ENCODE results near the gene CDH23. TPM values are rescaled to one million over a fixed set of nuclear protein-coding genes. Genes with fewer than 3 reads are reported as not detected.

CDH23 gene
- total and polyA plus RNA-seq, 10 of the 15 experiments (the other 5 are each of a cell fraction or from before 2014, with no cell fraction given), result 0.09 to 0.40 (median 0.15) TPM; not detected in 1

GRCh38 chr10:71661060-71661622 is 264.4 kb downstream of the CDH23 start:
- Histone ChIP-seq H3K9me3 (replicated peaks; ENCODE audit: control insufficient read depth, insufficient read depth, low read length) (no peaks in the 10 kb centered on the region), H3K9ac (ENCODE audit: control insufficient read depth, insufficient read depth, low read length) (no peak overlapping the region), H3K27me3 (replicated peaks in 1 of 2; ENCODE audit: control insufficient read depth in 2 of 2, insufficient read depth in 2 of 2, low read length in 1 of 2) (no peaks in the 10 kb centered on the region; a peak in 2 of 4 replicates), H3K4me2 (ENCODE audit: control insufficient read depth, insufficient read depth) (no peak overlapping the region), H3K79me2 (ENCODE audit: control insufficient read depth, insufficient read depth, low read length) (no peaks in the 10 kb centered on the region), H3K4me3 (no peak overlapping the region), H3K4me1 (ENCODE audit: control insufficient read depth, insufficient read depth, low read length) (no peaks in the 10 kb centered on the region), H2AFZ (ENCODE audit: control insufficient read depth, low read depth, low read length) (no peak overlapping the region), H3K27ac (ENCODE audit: control insufficient read depth, insufficient read depth) (no peak overlapping the region), H3K36me3 (ENCODE audit: control insufficient read depth in 2 of 2, insufficient read depth in 2 of 2, low read length in 1 of 2) (no peaks in the 10 kb centered on the region), H4K20me1 (ENCODE audit: control insufficient read depth, insufficient read depth) (no peaks in the 10 kb centered on the region)
- ChIA-PET RAD21 (ENCODE audit: unreplicated experiment) (no interaction called here), CTCF (no interaction called here), SMC1A (ENCODE audit: uncharacterized antibody, unreplicated experiment) (no interaction called here), POLR2A (no interaction called here)
- FAIRE-seq, result no peak
- BruUV-seq (replicated peaks), result no TSS peak
- in situ Hi-C loops (cut with MboI) (no loop called here), intact Hi-C loops (cut with micrococcal nuclease; ENCODE audit: unreplicated experiment) (no loop called here)
- no peak for ATAC-seq
- TF ChIP-seq MXI1 (IDR thresholded peaks at IDR 0.05; ENCODE audit: low read depth, low read length) (no peak), SPI1 (IDR thresholded peaks at IDR 0.05; ENCODE audit: borderline replicate concordance, insufficient read depth, low read depth, low read length) (no peak), ZZZ3 (IDR thresholded peaks at IDR 0.05; ENCODE audit: control insufficient read depth, insufficient read length, low read depth) (no peak), RB1 (IDR thresholded peaks at IDR 0.05; ENCODE audit: borderline replicate concordance) (no peak), ZNF24 (IDR thresholded peaks at IDR 0.05) (no peak), ZBTB40 (IDR thresholded peaks at IDR 0.05; ENCODE audit: borderline replicate concordance) (no peak)
- TF ChIP-seq, protein P1, sequence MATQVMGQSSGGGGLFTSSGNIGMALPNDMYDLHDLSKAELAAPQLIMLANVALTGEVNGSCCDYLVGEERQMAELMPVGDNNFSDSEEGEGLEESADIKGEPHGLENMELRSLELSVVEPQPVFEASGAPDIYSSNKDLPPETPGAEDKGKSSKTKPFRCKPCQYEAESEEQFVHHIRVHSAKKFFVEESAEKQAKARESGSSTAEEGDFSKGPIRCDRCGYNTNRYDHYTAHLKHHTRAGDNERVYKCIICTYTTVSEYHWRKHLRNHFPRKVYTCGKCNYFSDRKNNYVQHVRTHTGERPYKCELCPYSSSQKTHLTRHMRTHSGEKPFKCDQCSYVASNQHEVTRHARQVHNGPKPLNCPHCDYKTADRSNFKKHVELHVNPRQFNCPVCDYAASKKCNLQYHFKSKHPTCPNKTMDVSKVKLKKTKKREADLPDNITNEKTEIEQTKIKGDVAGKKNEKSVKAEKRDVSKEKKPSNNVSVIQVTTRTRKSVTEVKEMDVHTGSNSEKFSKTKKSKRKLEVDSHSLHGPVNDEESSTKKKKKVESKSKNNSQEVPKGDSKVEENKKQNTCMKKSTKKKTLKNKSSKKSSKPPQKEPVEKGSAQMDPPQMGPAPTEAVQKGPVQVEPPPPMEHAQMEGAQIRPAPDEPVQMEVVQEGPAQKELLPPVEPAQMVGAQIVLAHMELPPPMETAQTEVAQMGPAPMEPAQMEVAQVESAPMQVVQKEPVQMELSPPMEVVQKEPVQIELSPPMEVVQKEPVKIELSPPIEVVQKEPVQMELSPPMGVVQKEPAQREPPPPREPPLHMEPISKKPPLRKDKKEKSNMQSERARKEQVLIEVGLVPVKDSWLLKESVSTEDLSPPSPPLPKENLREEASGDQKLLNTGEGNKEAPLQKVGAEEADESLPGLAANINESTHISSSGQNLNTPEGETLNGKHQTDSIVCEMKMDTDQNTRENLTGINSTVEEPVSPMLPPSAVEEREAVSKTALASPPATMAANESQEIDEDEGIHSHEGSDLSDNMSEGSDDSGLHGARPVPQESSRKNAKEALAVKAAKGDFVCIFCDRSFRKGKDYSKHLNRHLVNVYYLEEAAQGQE (IDR thresholded peaks at IDR 0.05; ENCODE audit: low read depth, low read length), result no peak
- WGBS (ENCODE audit: insufficient coverage, insufficient replicate concordance, low lambda C conversion rate, missing lambda C conversion rate), result 47% methylated on average over 11 of the region's 11 CpGs
- DNase-seq (ENCODE audit: low read depth, low spot score), result no peak

Data from GM12878 (cell line).